ENCODE results near the gene CLRN1.

DNA sequence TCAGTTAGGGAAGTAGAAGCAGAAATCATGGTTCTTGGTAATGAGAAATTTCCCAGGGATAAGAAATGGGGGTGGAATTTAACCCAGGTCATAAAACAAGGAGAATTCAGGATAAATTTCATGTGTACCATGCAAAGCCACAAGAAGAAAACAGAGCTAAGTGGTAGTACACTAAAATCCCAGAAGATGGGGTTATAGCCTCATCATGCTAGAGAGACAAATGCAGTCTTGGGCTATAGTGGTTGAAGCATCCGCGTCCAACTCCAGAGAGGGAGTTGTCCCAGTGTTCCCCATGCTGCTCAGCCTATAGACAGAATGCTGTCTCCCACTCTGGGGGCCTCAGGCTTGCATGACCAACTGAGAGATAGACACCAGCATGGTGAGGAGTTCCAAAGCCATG is 36.2 kb upstream of the CLRN1 start:
- TF ChIP-seq, protein P1, sequence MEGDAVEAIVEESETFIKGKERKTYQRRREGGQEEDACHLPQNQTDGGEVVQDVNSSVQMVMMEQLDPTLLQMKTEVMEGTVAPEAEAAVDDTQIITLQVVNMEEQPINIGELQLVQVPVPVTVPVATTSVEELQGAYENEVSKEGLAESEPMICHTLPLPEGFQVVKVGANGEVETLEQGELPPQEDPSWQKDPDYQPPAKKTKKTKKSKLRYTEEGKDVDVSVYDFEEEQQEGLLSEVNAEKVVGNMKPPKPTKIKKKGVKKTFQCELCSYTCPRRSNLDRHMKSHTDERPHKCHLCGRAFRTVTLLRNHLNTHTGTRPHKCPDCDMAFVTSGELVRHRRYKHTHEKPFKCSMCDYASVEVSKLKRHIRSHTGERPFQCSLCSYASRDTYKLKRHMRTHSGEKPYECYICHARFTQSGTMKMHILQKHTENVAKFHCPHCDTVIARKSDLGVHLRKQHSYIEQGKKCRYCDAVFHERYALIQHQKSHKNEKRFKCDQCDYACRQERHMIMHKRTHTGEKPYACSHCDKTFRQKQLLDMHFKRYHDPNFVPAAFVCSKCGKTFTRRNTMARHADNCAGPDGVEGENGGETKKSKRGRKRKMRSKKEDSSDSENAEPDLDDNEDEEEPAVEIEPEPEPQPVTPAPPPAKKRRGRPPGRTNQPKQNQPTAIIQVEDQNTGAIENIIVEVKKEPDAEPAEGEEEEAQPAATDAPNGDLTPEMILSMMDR (IDR thresholded peaks at IDR 0.05), result peak in 3 of 5 experiments; percentile 12 to 22 (median 14)
- TF ChIP-seq POLR2A (IDR thresholded peaks at IDR 0.05), result no peak
